Measurements from ENCODE around the gene PLCB4. TPM values are rescaled to one million over a fixed set of nuclear protein-coding genes. Genes with fewer than 3 reads are reported as not detected.
"Not testable (repeated sequence)": the region's sequence is repeated elsewhere in the genome, so short reads cannot be mapped to it uniquely, and the experiment has no call there.

The PLCB4 gene
- total RNA-seq, 1 experiment from 2014 or later = 12.9 TPM

DNA sequence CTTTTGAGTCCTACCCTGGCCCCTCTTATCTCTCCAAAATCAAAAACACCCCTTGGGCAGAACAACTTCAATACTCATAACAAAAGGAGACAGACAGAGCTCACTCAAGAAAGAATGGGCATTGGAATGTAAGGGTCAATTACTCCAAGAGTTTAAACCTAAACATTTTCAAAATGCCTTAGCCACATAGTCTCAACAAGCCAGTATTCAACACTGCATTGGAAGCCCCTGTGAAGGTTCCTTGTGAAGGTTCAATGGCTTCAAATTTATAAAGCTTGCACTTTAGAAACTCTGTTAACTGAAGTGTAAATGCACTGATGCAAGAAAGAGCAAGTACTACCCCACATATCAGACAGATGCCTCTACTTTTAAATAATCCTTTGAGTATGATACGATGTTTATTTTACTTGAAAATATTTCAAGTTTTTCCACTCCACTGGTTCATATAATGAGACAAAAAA lies 306.4 kb downstream of the PLCB4 start:
- DNase-seq = no peak
- CTCF ChIA-PET = no interaction called here
- BruUV-seq (replicated peaks) = no TSS peak
- H3K27me3 Mint-ChIP-seq (ENCODE audit: unreplicated experiment) = no peaks in the 10 kb centered on the region
- H3K36me3 Mint-ChIP-seq (ENCODE audit: insufficient read depth, unreplicated experiment) = no peaks in the 10 kb centered on the region
- no peaks in the 10 kb centered on the region for H3K9me3 Mint-ChIP-seq (ENCODE audit: low read depth, unreplicated experiment)
- H3K27ac Mint-ChIP-seq (ENCODE audit: unreplicated experiment) = no peak overlapping the region
- intact Hi-C loops (cut with micrococcal nuclease; ENCODE audit: unreplicated experiment) = no loop called here
- TF ChIP-seq CTCF (IDR thresholded peaks at IDR 0.05; ENCODE audit: unreplicated experiment) = no peak
- H3K4me1 Mint-ChIP-seq (ENCODE audit: low read depth, unreplicated experiment) = no peaks in the 10 kb centered on the region
- no peak overlapping the region for H3K4me3 Mint-ChIP-seq (ENCODE audit: low read depth, unreplicated experiment)

GRCh38 chr20:9377007-9377406 lies 308.1 kb downstream of the PLCB4 start:
- CTCF ChIA-PET = no interaction called here
- Mint-ChIP-seq H3K27me3 (ENCODE audit: unreplicated experiment) (no peaks in the 10 kb centered on the region), H3K36me3 (ENCODE audit: insufficient read depth, unreplicated experiment) (no peaks in the 10 kb centered on the region), H3K27ac (ENCODE audit: unreplicated experiment) (no peak overlapping the region), H3K4me3 (ENCODE audit: low read depth, unreplicated experiment) (no peak overlapping the region), H3K4me1 (ENCODE audit: low read depth, unreplicated experiment) (no peaks in the 10 kb centered on the region), H3K9me3 (ENCODE audit: low read depth, unreplicated experiment) (no peaks in the 10 kb centered on the region)
- intact Hi-C loops (cut with micrococcal nuclease; ENCODE audit: unreplicated experiment) = no loop called here
- no peak for TF ChIP-seq CTCF (IDR thresholded peaks at IDR 0.05; ENCODE audit: unreplicated experiment)
- no TSS peak for BruUV-seq (replicated peaks)
- DNase-seq = no peak

GRCh38 chr20:9385345-9386310 lies 316.7 kb downstream of the PLCB4 start:
- H3K36me3 Mint-ChIP-seq (ENCODE audit: insufficient read depth, unreplicated experiment); H3K4me1 Mint-ChIP-seq (ENCODE audit: low read depth, unreplicated experiment); intact Hi-C loops (cut with micrococcal nuclease; ENCODE audit: unreplicated experiment); H3K9me3 Mint-ChIP-seq (ENCODE audit: low read depth, unreplicated experiment); DNase-seq; CTCF ChIA-PET; H3K4me3 Mint-ChIP-seq (ENCODE audit: low read depth, unreplicated experiment); BruUV-seq (replicated peaks); H3K27ac Mint-ChIP-seq (ENCODE audit: unreplicated experiment); H3K27me3 Mint-ChIP-seq (ENCODE audit: unreplicated experiment): not testable (repeated sequence)

DNA sequence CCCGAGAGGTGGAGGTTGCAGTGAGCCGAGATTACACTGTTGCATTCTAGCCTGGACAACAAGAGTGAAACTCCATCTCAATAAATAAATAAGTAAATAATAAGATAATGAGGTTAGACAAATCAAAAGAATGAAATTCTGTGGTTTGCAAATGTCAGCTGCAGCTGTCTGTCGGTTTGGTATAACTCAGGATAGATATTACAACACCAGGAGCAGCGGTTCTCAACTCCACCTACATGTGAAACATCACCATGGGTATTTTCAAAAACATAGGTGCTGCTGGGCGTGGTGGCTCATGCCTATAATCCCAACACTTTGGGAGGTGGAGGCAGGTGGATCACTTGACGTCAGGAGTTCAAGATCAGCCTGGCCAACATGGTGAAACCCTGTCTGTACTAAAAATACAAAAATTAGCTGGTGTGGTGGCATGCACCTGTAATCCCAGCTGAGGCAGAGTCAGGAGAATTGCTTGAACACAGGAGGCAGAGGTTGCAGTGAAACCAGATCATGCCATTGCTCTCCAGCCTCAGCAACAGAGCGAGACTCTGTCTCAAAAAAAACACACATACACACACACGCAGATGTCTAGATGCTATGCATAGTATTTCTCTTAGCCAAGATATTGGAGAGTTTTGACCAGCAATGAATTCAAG lies 319.4 kb downstream of the PLCB4 start:
- CTCF ChIA-PET = no interaction called here
- intact Hi-C loops (cut with micrococcal nuclease; ENCODE audit: unreplicated experiment) = loop anchor here (2.0 kb wide), 1 partner anchor 637 kb away; no protein-coding TSS in a partner anchor
- no peaks in the 10 kb centered on the region for H3K27me3 Mint-ChIP-seq (ENCODE audit: unreplicated experiment)
- H3K4me3 Mint-ChIP-seq (ENCODE audit: low read depth, unreplicated experiment) = no peak overlapping the region
- no peak for DNase-seq
- no TSS peak for BruUV-seq (replicated peaks)
- peaks cover 13% of the 10 kb centered on the region for H3K4me1 Mint-ChIP-seq (ENCODE audit: low read depth, unreplicated experiment)
- no peak for TF ChIP-seq CTCF (IDR thresholded peaks at IDR 0.05; ENCODE audit: unreplicated experiment)
- H3K27ac Mint-ChIP-seq (ENCODE audit: unreplicated experiment) = no peak overlapping the region
- no peaks in the 10 kb centered on the region for H3K36me3 Mint-ChIP-seq (ENCODE audit: insufficient read depth, unreplicated experiment)
- H3K9me3 Mint-ChIP-seq (ENCODE audit: low read depth, unreplicated experiment) = no peaks in the 10 kb centered on the region
